Peyer's patch (tissue), 4 donors: ENCODE results near the gene STUM. TPM values are rescaled to one million over a fixed set of nuclear protein-coding genes. Genes with fewer than 3 reads are reported as not detected.
"Not testable (repeated sequence)": the region's sequence is repeated elsewhere in the genome, so short reads cannot be mapped to it uniquely, and the experiment has no call there.

ENCODE experiments used
- DNase-seq, 3 donors: peaks; one replicate each; pipeline ENCODE4 v3.0.0-alpha.2; 2017 to 2019
- H3K27ac ChIP-seq, 4 donors: fragments of 200-600 bp; sonication (generic); one replicate each; pipeline ENCODE4 v1.5.1; 2016 to 2019
- H3K27me3 ChIP-seq, 2 donors: fragments of 200-600 bp; sonication (generic); one replicate each; pipeline ENCODE4 v1.5.1; 2019
- H3K36me3 ChIP-seq, 3 donors: fragments of 200-600 bp; sonication (generic); one replicate each; pipeline ENCODE4 v1.5.1; 2016 to 2019
- H3K4me1 ChIP-seq, 4 donors: fragments of 200-600 bp; sonication (generic); one replicate each; pipeline ENCODE4 v1.5.1; 2016 to 2019
- H3K4me3 ChIP-seq, 4 donors: fragments of 200-600 bp; sonication (generic); 1 replicate in 3 of 4; 2 replicates in 1 of 4; pipeline ENCODE4 v1.5.1; 2016 to 2019; ENCODE audit warnings: mild to moderate bottlenecking in 1 of 4
- H3K9me3 ChIP-seq, 4 donors: fragments of 200-600 bp; sonication (generic); one replicate each; pipeline ENCODE4 v1.5.1; 2016 to 2019; ENCODE audit warnings: mild to moderate bottlenecking in 1 of 4
- POLR2A ChIP-seq, 2 donors: fragments of 450-650 bp; IDR thresholded peaks; one replicate each; pipeline ENCODE4 v1.5.1; 2017; ENCODE audit warnings: antibody characterized with exemption in 2 of 2, mild to moderate bottlenecking in 2 of 2, moderate library complexity in 2 of 2
- total RNA-seq, 4 donors: library from RNA; depleted of rRNA; stranded (reverse); fragments of >200 nt; gene quantifications; one replicate each; pipeline ENCODE4 v1.1.0, GENCODE V29; 2016
- TF ChIP-seq, protein P1 (sequence below), 6 experiments: fragments of 450-650 bp in 4 of 6; fragments of 200-600 bp in 2 of 6; sonication (generic) in 1 of 6; IDR thresholded peaks; one replicate each; pipeline ENCODE4 v1.5.1; 2017 to 2019; ENCODE audit warnings: antibody characterized with exemption in 6 of 6, mild to moderate bottlenecking in 3 of 6, moderate library complexity in 1 of 6

Gene STUM
- total RNA-seq, 4 donors from 2014 or later, result 1.4 to 4.6 (median 2.9) TPM

DNA sequence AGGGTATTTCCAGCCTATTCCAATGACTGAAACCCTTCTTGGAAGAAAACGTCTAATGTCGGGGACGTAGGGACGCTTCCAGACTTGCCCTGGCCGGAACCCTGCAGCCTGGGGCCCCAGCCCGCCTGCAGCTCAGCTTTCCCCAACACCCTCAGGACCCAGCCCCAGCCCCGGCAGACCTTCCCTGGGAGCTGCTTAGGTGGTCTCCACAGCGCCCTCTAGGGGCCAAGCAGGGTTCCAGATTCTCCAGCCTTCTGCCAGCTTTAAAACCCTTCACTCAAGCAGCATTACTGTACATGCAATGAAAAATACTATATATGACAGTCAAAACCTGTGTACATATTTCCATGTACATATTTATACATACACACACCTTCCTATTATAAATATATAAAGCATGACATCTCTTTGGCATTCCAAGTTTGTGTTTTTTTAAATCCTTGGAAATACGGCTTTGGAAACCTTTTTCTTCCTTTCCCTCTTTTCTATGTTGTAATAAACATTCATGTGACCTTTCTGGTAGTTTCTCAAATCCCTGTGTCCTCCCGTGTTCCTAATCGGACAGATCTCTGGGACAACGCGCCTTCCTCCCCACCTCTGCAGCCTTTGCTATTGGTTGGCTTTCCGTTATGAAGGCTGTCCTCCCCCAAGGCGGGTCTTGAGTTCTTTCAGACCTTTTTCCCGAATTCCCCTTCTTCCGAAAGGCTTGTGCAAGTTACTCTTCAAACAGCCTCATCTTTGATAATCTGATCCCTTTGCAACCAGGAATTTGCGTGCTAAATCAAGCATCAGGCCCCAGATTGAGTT, 60.3 kb downstream of the STUM start:
- Histone ChIP-seq H3K36me3 (no peaks in the 10 kb centered on the region), H3K4me3 (no peak overlapping the region), H3K4me1 (peaks cover 0 to 5% (median 0%) of the 10 kb centered on the region in 4 donors), H3K27me3 (no peaks in the 10 kb centered on the region), H3K9me3 (no peaks in the 10 kb centered on the region), H3K27ac (no peak overlapping the region)
- TF ChIP-seq, protein P1, sequence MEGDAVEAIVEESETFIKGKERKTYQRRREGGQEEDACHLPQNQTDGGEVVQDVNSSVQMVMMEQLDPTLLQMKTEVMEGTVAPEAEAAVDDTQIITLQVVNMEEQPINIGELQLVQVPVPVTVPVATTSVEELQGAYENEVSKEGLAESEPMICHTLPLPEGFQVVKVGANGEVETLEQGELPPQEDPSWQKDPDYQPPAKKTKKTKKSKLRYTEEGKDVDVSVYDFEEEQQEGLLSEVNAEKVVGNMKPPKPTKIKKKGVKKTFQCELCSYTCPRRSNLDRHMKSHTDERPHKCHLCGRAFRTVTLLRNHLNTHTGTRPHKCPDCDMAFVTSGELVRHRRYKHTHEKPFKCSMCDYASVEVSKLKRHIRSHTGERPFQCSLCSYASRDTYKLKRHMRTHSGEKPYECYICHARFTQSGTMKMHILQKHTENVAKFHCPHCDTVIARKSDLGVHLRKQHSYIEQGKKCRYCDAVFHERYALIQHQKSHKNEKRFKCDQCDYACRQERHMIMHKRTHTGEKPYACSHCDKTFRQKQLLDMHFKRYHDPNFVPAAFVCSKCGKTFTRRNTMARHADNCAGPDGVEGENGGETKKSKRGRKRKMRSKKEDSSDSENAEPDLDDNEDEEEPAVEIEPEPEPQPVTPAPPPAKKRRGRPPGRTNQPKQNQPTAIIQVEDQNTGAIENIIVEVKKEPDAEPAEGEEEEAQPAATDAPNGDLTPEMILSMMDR (IDR thresholded peaks at IDR 0.05), result peak; percentile 49 to 86 (median 74)
- no peak for TF ChIP-seq POLR2A (IDR thresholded peaks at IDR 0.05)
- peak; percentile 71 to 88 (median 74) for DNase-seq

DNA sequence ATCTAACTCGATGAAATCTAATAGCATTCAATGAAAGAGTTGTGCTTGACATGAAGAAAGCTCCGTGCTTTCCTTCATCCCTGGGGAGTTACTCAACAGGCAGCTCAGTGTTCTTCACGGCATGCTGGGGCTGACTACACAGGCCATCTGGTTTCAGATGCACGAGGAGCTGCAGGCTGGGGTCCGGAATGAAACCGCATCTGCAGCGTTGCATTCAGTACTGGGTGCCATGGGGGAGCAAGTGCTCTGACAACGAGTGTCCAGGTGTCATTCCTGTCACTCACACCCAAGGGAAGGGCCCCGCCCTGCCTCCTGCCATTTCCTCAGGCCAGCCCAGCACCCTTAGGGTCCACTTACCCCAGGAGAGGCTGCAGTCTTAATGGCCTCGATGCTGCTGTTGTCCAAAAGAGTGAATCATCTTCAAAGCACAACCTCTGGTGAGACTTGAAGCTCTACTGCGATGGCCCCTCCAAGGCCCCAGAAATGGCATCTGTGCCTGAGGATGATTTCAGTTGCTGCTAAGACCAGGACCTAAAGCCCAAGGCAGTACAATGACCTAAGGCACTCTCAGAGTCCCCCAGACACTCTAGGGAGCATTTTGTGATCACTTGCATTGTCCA, 61.4 kb downstream of the STUM start:
- peak in 1 of 3 donors; percentile 13 for DNase-seq
- Histone ChIP-seq H3K4me1 (no peaks in the 10 kb centered on the region), H3K27ac (no peak overlapping the region), H3K36me3 (no peaks in the 10 kb centered on the region), H3K9me3 (no peaks in the 10 kb centered on the region), H3K27me3 (no peaks in the 10 kb centered on the region), H3K4me3 (no peak overlapping the region)
- TF ChIP-seq POLR2A (IDR thresholded peaks at IDR 0.05), result no peak
- TF ChIP-seq, protein P1 (IDR thresholded peaks at IDR 0.05), result no peak

DNA sequence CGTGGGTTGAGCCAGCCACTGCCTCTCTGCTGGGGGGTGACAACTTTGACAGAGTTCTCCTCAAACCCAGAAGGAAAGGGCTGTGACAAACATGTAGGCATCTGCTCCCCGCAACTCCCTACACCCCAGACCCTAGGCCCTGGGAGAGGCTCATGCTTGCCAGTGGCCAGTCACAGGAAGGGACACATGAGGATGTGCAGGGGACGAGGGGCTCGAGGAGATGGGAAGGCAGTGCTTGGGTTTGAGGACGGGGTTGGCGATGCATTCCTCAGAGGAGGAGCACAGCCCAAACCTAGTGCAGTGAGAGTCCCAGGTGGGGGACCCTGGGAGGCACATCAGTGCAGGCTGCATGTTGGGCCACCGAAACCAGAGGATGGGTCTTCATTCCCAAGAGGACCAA, 62.1 kb downstream of the STUM start:
- peak in 1 of 3 donors; percentile 26 for DNase-seq
- Histone ChIP-seq H3K4me3 (no peak overlapping the region), H3K36me3 (no peaks in the 10 kb centered on the region), H3K9me3 (no peaks in the 10 kb centered on the region), H3K27me3 (no peaks in the 10 kb centered on the region), H3K27ac (no peak overlapping the region), H3K4me1 (no peaks in the 10 kb centered on the region)
- TF ChIP-seq POLR2A (IDR thresholded peaks at IDR 0.05), result no peak
- TF ChIP-seq, protein P1 (IDR thresholded peaks at IDR 0.05), result no peak

DNA sequence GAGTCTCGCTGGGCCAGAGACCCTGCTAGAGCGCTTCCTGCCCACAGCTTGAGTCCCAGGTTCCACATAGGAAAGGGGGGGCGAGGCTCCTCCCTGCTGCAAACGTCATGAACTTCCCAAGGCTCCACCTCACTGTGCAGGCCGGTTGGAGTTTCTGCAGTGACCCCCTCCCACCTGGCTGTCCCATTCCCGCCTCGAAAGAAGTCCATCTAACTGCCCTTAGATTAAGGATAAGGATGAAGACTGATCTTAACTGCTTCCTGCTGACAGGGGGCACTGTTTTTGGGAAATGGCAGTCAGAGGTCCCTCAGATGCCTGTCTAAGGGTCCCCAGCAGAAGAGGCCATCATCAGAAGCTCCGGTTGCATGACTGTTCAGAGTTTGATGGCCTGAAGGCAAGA, 62.7 kb downstream of the STUM start:
- H3K9me3 ChIP-seq, result no peaks in the 10 kb centered on the region
- no peak for TF ChIP-seq POLR2A (IDR thresholded peaks at IDR 0.05)
- TF ChIP-seq, protein P1 (IDR thresholded peaks at IDR 0.05), result no peak
- H3K27ac ChIP-seq, result no peak overlapping the region
- no peak overlapping the region for H3K4me3 ChIP-seq
- H3K36me3 ChIP-seq, result no peaks in the 10 kb centered on the region
- H3K4me1 ChIP-seq, result no peaks in the 10 kb centered on the region
- DNase-seq, result peak in 1 of 3 donors; percentile 7
- no peaks in the 10 kb centered on the region for H3K27me3 ChIP-seq

DNA sequence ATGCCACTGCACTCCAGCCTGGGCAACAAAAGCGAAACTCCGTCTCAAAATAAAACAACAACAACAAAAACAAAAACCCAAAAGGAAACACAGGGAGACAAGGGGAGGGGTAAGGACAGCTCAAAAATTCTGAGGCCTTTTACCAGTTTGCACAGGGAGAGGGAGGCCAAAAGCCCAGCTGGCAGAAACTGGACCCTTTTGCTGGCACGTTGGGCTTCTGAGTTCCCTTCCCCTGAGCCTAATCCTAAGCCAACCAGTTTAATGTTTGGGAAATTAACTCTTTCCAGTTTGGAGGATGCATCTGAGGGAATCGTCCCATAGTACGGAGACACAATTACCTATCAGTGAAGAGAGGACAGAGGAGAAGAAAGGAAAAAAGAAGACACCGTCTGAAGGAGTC, 63.4 kb downstream of the STUM start:
- H3K36me3 ChIP-seq, result not testable (repeated sequence)

DNA sequence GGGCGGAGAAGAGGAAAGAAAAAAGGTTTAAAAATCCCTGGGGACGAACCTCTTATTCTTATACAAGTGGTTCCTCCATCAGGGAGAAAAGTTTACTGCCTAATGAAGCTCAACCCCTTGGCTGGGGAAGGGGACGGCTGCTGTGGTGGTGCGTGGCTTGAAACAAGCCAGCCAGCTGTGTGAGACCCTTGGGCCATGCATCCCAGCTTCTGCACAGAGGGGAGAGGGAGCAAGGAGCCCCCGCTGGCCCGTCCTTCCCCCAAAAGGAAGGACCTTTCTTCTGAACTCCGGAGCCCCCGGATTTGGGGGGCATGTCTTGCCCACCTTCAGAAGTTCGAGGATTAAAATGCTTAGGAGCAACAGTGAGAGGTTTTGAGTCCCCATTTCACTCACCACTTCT, 67.3 kb downstream of the STUM start:
- Histone ChIP-seq H3K36me3 (no peaks in the 10 kb centered on the region), H3K4me1 (no peaks in the 10 kb centered on the region), H3K9me3 (no peaks in the 10 kb centered on the region), H3K27me3 (no peaks in the 10 kb centered on the region), H3K4me3 (no peak overlapping the region), H3K27ac (no peak overlapping the region)
- no peak for TF ChIP-seq POLR2A (IDR thresholded peaks at IDR 0.05)
- TF ChIP-seq, protein P1 (IDR thresholded peaks at IDR 0.05), result no peak
- peak in 1 of 3 donors; percentile 19 for DNase-seq

More for the DNA sequence above, 63.4 kb downstream of the STUM start:
- H3K4me1 ChIP-seq, H3K27ac ChIP-seq, H3K4me3 ChIP-seq, H3K9me3 ChIP-seq, H3K27me3 ChIP-seq: not testable (repeated sequence)
- peak in 1 of 3 donors; percentile 3 for DNase-seq
